ENCODE data around the gene GPR35. TPM values are rescaled to one million over a fixed set of nuclear protein-coding genes. Genes with fewer than 3 reads are reported as not detected.

The GPR35 gene
- total RNA-seq, 1 experiment from 2014 or later: 21.3 TPM

DNA sequence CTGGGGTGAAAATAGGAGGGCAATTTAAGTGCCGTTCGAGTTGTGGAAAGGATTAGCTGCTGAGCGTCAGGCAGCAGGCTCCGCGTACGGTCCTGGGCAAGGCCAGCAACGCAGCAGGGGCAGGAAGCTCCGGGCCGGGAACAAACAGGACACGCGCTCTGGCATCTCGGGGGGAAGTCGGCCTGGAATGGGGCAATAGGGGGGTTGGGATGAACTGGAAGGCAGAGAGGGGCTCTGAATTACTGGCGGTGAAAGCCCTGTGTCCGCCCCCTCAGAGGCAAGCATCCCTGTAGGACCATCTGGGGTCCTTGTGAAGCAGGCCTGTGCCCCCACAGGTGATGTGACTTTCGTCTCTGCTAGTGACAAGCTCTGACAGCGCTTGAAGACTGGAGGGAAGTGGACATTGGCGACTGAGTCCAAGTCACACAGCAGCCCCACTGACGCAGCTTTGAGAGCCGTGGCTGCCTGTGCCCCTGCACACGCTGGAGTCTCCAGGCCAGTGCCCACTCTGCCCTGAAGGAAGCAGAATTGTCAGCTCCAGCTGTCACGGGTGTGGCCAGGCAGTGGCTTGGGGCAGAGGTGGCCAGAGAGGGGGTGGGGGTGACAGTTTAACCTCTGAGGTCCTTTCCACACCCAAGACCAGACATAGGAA, 22.3 kb downstream of the GPR35 start:
- Histone ChIP-seq H3K4me3 (ENCODE audit: low read depth, low read length) (no peak overlapping the region), H3K4me1 (no peaks in the 10 kb centered on the region), H3K9me3 (no peaks in the 10 kb centered on the region), H3K27me3 (replicated peaks; ENCODE audit: control insufficient read depth, insufficient read depth, low read length) (no peaks in the 10 kb centered on the region), H3K36me3 (ENCODE audit: control insufficient read depth, insufficient read depth, low read length) (no peaks in the 10 kb centered on the region)
- Mint-ChIP-seq H3K36me3 (ENCODE audit: insufficient read depth, unreplicated experiment) (no peaks in the 10 kb centered on the region), H3K4me3 (ENCODE audit: unreplicated experiment) (no peak overlapping the region), H3K27me3 (ENCODE audit: insufficient read depth, unreplicated experiment) (peaks cover 6% of the 10 kb centered on the region), H3K9me3 (ENCODE audit: unreplicated experiment) (no peaks in the 10 kb centered on the region), H3K4me1 (ENCODE audit: low read depth, unreplicated experiment) (no peaks in the 10 kb centered on the region), H3K27ac (ENCODE audit: unreplicated experiment) (no peak overlapping the region)
- intact Hi-C loops (cut with micrococcal nuclease; ENCODE audit: unreplicated experiment): loop anchor here (10.0 kb wide), 1 partner anchor 57 kb away; no protein-coding TSS in a partner anchor
- ChIA-PET POLR2A (no interaction called here), CTCF (interaction anchor here (0.5 kb wide), 1 partner anchor 151 kb away, joined by 3 read pairs; no protein-coding TSS in a partner anchor)
- no peak for TF ChIP-seq CTCF (IDR thresholded peaks at IDR 0.05; ENCODE audit: insufficient read depth in 1 of 2, low read depth in 1 of 2, low read length in 1 of 2, severe bottlenecking in 1 of 2, unreplicated experiment in 1 of 2)
- no TSS peak for BruUV-seq (replicated peaks)
- DNase-seq: no peak

DNA sequence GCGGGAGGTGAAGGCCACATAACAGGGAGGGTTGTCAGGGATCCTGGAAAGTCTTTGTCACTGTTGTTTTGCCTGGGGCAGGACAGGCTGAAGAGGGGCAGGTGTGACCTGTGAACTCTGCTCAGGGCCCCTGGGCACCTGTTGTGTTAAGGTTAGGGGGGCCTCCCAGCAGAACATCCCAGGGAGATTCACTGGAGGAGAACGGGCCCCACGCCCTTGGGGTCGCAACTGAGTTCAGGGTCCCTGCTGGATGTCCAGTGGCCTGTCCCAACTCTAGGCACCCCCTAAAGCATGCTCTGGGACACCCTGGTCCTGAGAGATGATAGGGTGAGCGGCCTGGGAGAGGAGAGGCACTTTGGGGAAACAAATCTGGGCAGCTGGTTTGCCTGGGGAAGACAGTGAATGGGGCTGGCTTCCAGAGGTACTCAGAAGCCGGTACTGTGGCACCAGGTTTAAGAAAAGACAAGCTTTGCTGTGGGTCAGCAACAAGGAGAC, 22.9 kb downstream of the GPR35 start:
- no TSS peak for BruUV-seq (replicated peaks)
- H3K27me3 ChIP-seq (replicated peaks; ENCODE audit: control insufficient read depth, insufficient read depth, low read length): no peaks in the 10 kb centered on the region
- Mint-ChIP-seq H3K4me3 (ENCODE audit: unreplicated experiment) (no peak overlapping the region), H3K27me3 (ENCODE audit: insufficient read depth, unreplicated experiment) (peaks cover 8% of the 10 kb centered on the region), H3K27ac (ENCODE audit: unreplicated experiment) (no peak overlapping the region), H3K9me3 (ENCODE audit: unreplicated experiment) (no peaks in the 10 kb centered on the region), H3K36me3 (ENCODE audit: insufficient read depth, unreplicated experiment) (no peaks in the 10 kb centered on the region), H3K4me1 (ENCODE audit: low read depth, unreplicated experiment) (no peaks in the 10 kb centered on the region)
- no peaks in the 10 kb centered on the region for H3K9me3 ChIP-seq
- H3K4me1 ChIP-seq: no peaks in the 10 kb centered on the region
- H3K4me3 ChIP-seq (ENCODE audit: low read depth, low read length): no peak overlapping the region
- H3K36me3 ChIP-seq (ENCODE audit: control insufficient read depth, insufficient read depth, low read length): no peaks in the 10 kb centered on the region
- TF ChIP-seq CTCF (IDR thresholded peaks at IDR 0.05; ENCODE audit: insufficient read depth in 1 of 2, low read depth in 1 of 2, low read length in 1 of 2, severe bottlenecking in 1 of 2, unreplicated experiment in 1 of 2): no peak
- CTCF ChIA-PET: interaction anchor here (0.5 kb wide), 1 partner anchor 152 kb away, joined by 3 read pairs; no protein-coding TSS in a partner anchor
- POLR2A ChIA-PET: no interaction called here
- no peak for DNase-seq
- intact Hi-C loops (cut with micrococcal nuclease; ENCODE audit: unreplicated experiment): loop anchor here (10.0 kb wide), 1 partner anchor 57 kb away; no protein-coding TSS in a partner anchor

DNA sequence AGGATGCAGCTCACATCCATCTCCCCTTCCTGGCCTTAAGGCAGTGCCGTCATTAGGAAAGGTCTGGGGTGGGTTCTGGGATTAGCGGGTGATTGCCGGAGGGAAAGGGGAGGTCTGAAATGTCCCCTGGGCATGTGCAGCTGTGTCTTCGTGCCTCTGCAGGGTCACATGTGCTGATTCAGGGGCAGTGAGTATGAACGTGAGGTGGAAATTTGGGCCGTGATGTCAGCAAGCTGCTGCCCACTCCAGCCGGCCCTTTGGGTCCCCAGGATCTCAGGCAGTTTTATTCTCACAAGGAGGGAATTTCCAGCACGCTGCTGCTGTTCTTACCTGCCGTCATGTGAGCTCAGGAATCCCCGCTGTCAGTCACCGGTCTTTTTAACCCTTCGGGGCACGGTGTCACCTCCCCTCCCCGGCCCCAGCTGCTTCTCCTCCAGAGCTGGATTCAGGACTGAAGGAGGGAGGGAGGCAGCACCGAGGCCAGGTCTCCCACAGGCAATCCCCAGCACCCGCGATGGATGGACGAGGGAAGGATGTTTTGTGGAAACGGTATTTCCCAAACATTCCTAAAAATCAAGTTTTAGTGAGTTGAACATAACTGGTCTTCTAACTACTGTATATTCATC, 23.5 kb downstream of the GPR35 start:
- H3K4me3 Mint-ChIP-seq (ENCODE audit: unreplicated experiment): no peak overlapping the region
- no peaks in the 10 kb centered on the region for H3K36me3 Mint-ChIP-seq (ENCODE audit: insufficient read depth, unreplicated experiment)
- Histone ChIP-seq H3K9me3 (no peaks in the 10 kb centered on the region), H3K27me3 (replicated peaks; ENCODE audit: control insufficient read depth, insufficient read depth, low read length) (no peaks in the 10 kb centered on the region), H3K4me3 (ENCODE audit: low read depth, low read length) (no peak overlapping the region), H3K4me1 (no peaks in the 10 kb centered on the region), H3K36me3 (ENCODE audit: control insufficient read depth, insufficient read depth, low read length) (no peaks in the 10 kb centered on the region)
- CTCF ChIA-PET: no interaction called here
- no peak for TF ChIP-seq CTCF (IDR thresholded peaks at IDR 0.05; ENCODE audit: insufficient read depth in 1 of 2, low read depth in 1 of 2, low read length in 1 of 2, severe bottlenecking in 1 of 2, unreplicated experiment in 1 of 2)
- no TSS peak for BruUV-seq (replicated peaks)
- H3K27me3 Mint-ChIP-seq (ENCODE audit: insufficient read depth, unreplicated experiment): peaks cover 8% of the 10 kb centered on the region
- intact Hi-C loops (cut with micrococcal nuclease; ENCODE audit: unreplicated experiment): loop anchor here (10.0 kb wide), 1 partner anchor 56 kb away; no protein-coding TSS in a partner anchor
- DNase-seq: no peak
- no peaks in the 10 kb centered on the region for H3K9me3 Mint-ChIP-seq (ENCODE audit: unreplicated experiment)
- POLR2A ChIA-PET: no interaction called here
- H3K4me1 Mint-ChIP-seq (ENCODE audit: low read depth, unreplicated experiment): no peaks in the 10 kb centered on the region
- no peak overlapping the region for H3K27ac Mint-ChIP-seq (ENCODE audit: unreplicated experiment)

All from Caco-2 (cell line).